K562 (cell line): Measurements from ENCODE around the gene ADIPOR2. TPM values are rescaled to one million over a fixed set of nuclear protein-coding genes. Genes with fewer than 3 reads are reported as not detected.

Source experiments
- CBX3 ChIP-seq, 2 experiments: IDR thresholded peaks; 1 replicate in 1 of 2; 2 replicates in 1 of 2; pipeline ENCODE4 v1.6.1; 2012; ENCODE audit warnings: inconsistent platforms in 2 of 2, low read length in 2 of 2, borderline replicate concordance in 1 of 2, control low read depth in 1 of 2
- COPS2 ChIP-seq: fragments of 450-650 bp; conservative IDR thresholded peaks from 2 replicates; pipeline ENCODE4 v1.6.1; 2016; ENCODE audit warnings: mild to moderate bottlenecking, moderate library complexity
- DIDO1 ChIP-seq: fragments of 450-650 bp; IDR thresholded peaks from 2 replicates; pipeline ENCODE4 v1.6.1; 2016; ENCODE audit warnings: low read depth, missing biosample characterization, missing genetic modification characterization
- KDM5B ChIP-seq: fragments of 200-600 bp; sonication (generic); IDR thresholded peaks from 2 replicates; pipeline ENCODE4 v1.6.1; 2012; ENCODE audit warnings: low read depth, mild to moderate bottlenecking, moderate library complexity, low read length, control low read depth, inconsistent platforms; ENCODE audit not compliant: insufficient replicate concordance
- RUNX1 ChIP-seq: sonication (generic); IDR thresholded peaks from 2 replicates; pipeline ENCODE4 v1.6.1; 2016; ENCODE audit warnings: antibody characterized with exemption, low read depth
- TBL1XR1 ChIP-seq, 2 experiments: IDR thresholded peaks; 2 replicates each; pipeline ENCODE4 v1.6.1; 2012; ENCODE audit warnings: improper control_type of control experiment in 2 of 2, low read length in 2 of 2, mild to moderate bottlenecking in 1 of 2
- TBP ChIP-seq: optimal IDR thresholded peaks from 2 replicates; pipeline ENCODE3; 2011; ENCODE audit warnings: low read depth, low read length, improper control_type of control experiment
- TRIM24 ChIP-seq, 2 experiments: fragments of 450-650 bp; IDR thresholded peaks; 2 replicates each; pipeline ENCODE4 v1.6.1; 2016
- ZBTB1 ChIP-seq: sonication (generic); formaldehyde crosslinking; IDR thresholded peaks from 2 replicates; pipeline ENCODE4 v1.8.1; 2023; ENCODE audit warnings: missing genetic modification reagents, low read depth, mild to moderate bottlenecking, borderline replicate concordance
- ZNF124 ChIP-seq: sonication (generic); formaldehyde crosslinking; IDR thresholded peaks from 2 replicates; pipeline ENCODE4 v1.8.1; 2022; ENCODE audit warnings: missing genetic modification reagents
- polyA plus RNA-seq, 8 experiments: library from polyadenylated mRNA; depleted of rRNA in 4 of 8; stranded (reverse) in 5 of 8; unstranded in 3 of 8; fragments of >200 nt; fragmentation: Nextera tagmentation in 2 of 8; fragmentation: Illumina TruSeq in 1 of 8; extraction: Ambion mirVana in 2 of 8; extraction: Trizol in 1 of 8; gene quantifications; 2 replicates each; pipeline versions ENCODE4 v1.2.1 to v1.2.3, GENCODE V29; 2011 to 2014; ENCODE audit warnings: inconsistent platforms in 1 of 8, missing spikeins in 1 of 8
- total RNA-seq, 7 experiments: library from RNA; depleted of rRNA in 6 of 7; stranded (reverse); fragments of >200 nt in 6 of 7; fragmentation: Illumina TruSeq in 2 of 7; extraction: Trizol in 2 of 7; gene quantifications; 2 replicates each; pipeline versions ENCODE4 v1.2.1 to v1.2.3, GENCODE V29; 2011 to 2021; ENCODE audit warnings: low replicate concordance in 1 of 7
- TF ChIP-seq, protein P1 (sequence below), 3 experiments: fragments of 200-800 bp in 1 of 3; fragments of 250-450 bp in 1 of 3; fragments of 450-650 bp in 1 of 3; sonication (Bioruptor Pico) in 1 of 3; sonication (Bioruptor generic) in 1 of 3; formaldehyde crosslinking in 1 of 3; IDR thresholded peaks; 2 replicates each; pipeline versions ENCODE4 v1.6.1 to v1.8.0; 2016 to 2022; ENCODE audit warnings: mild to moderate bottlenecking in 2 of 3, missing genetic modification characterization in 2 of 3, missing compliant biosample characterization in 1 of 3, moderate library complexity in 1 of 3
- TF ChIP-seq, protein P2 (sequence below): fragments of 250-450 bp; sonication (Bioruptor Pico); IDR thresholded peaks from 2 replicates; pipeline ENCODE4 v1.4.0; 2020; ENCODE audit warnings: mild to moderate bottlenecking, moderate library complexity
- TF ChIP-seq, protein P3 (sequence below): fragments of 250-450 bp; sonication (Bioruptor Pico); IDR thresholded peaks from 2 replicates; pipeline ENCODE4 v1.5.0; 2021; ENCODE audit warnings: mild to moderate bottlenecking, moderate library complexity
- TF ChIP-seq, protein P4 (sequence below): fragments of 250-450 bp; sonication (Bioruptor Pico); IDR thresholded peaks from 2 replicates; pipeline ENCODE4 v1.8.0; 2022; ENCODE audit warnings: moderate library complexity, mild to moderate bottlenecking, inconsistent platforms

Gene ADIPOR2
- total and polyA plus RNA-seq, 9 of the 15 experiments (the other 6 are each of a cell fraction or from before 2014, with no cell fraction given) = 10.9 to 63.5 (median 46.0) TPM

DNA sequence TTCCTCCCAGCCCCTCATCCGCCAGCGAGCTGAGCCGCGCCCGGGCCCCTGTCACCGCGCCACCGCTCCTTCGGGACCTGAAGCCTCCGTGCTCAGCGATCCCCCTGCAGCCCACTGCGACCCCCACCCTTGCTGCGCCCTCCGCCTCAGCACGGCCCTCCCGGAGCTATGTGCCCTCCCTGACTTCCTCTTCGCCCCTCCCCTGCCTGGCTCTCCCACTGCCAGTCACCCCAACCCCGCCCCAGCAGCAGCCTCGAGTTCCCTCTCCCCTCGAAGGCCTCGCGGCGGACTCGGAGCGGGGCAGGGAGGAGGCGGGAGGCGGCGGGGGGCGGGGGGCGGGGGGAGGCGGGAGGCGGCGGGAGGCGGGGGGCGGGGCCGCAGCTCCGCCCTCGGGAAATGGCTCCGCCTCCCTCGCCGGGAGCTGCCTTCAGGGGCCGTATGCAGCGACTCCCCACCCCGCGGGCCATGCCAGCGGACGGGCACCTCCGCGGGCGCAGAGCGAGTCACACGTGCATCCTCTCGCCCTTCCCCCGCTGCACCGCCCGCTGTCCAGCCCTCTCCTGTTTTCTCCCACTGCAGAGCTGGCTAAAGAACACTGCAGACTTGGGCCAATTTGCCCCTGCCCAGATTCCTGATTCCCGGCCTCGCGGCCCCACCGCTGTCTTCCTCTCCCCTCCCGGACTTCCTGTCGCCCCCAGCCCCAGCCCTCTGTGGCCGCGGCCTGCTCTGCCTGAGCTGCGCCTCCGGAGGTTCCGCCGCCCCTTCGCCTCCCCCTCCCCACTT is 29.1 kb upstream of the ADIPOR2 start (continued):
- TF ChIP-seq, protein P1, sequence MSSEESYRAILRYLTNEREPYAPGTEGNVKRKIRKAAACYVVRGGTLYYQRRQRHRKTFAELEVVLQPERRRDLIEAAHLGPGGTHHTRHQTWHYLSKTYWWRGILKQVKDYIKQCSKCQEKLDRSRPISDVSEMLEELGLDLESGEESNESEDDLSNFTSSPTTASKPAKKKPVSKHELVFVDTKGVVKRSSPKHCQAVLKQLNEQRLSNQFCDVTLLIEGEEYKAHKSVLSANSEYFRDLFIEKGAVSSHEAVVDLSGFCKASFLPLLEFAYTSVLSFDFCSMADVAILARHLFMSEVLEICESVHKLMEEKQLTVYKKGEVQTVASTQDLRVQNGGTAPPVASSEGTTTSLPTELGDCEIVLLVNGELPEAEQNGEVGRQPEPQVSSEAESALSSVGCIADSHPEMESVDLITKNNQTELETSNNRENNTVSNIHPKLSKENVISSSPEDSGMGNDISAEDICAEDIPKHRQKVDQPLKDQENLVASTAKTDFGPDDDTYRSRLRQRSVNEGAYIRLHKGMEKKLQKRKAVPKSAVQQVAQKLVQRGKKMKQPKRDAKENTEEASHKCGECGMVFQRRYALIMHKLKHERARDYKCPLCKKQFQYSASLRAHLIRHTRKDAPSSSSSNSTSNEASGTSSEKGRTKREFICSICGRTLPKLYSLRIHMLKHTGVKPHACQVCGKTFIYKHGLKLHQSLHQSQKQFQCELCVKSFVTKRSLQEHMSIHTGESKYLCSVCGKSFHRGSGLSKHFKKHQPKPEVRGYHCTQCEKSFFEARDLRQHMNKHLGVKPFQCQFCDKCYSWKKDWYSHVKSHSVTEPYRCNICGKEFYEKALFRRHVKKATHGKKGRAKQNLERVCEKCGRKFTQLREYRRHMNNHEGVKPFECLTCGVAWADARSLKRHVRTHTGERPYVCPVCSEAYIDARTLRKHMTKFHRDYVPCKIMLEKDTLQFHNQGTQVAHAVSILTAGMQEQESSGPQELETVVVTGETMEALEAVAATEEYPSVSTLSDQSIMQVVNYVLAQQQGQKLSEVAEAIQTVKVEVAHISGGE (CRISPR knock-in tag; IDR thresholded peaks at IDR 0.05) = 0 out of 6 replicates have a peak, but pooled peaks of 1 of the 3 experiments have one; percentile 20
- TF ChIP-seq, protein P2, sequence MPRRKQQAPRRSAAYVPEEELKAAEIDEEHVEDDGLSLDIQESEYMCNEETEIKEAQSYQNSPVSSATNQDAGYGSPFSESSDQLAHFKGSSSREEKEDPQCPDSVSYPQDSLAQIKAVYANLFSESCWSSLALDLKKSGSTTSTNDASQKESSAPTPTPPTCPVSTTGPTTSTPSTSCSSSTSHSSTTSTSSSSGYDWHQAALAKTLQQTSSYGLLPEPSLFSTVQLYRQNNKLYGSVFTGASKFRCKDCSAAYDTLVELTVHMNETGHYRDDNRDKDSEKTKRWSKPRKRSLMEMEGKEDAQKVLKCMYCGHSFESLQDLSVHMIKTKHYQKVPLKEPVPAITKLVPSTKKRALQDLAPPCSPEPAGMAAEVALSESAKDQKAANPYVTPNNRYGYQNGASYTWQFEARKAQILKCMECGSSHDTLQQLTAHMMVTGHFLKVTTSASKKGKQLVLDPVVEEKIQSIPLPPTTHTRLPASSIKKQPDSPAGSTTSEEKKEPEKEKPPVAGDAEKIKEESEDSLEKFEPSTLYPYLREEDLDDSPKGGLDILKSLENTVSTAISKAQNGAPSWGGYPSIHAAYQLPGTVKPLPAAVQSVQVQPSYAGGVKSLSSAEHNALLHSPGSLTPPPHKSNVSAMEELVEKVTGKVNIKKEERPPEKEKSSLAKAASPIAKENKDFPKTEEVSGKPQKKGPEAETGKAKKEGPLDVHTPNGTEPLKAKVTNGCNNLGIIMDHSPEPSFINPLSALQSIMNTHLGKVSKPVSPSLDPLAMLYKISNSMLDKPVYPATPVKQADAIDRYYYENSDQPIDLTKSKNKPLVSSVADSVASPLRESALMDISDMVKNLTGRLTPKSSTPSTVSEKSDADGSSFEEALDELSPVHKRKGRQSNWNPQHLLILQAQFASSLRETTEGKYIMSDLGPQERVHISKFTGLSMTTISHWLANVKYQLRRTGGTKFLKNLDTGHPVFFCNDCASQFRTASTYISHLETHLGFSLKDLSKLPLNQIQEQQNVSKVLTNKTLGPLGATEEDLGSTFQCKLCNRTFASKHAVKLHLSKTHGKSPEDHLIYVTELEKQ (CRISPR knock-in tag) = no peak
- TF ChIP-seq TRIM24 (IDR thresholded peaks at IDR 0.05) (0 out of 4 replicates have a peak, but pooled peaks of 1 of the 2 experiments have one; percentile 19), ZBTB1 (CRISPR knock-in tag) (no peak), CBX3 (IDR thresholded peaks at IDR 0.05; ENCODE audit: borderline replicate concordance in 1 of 2, low read length in 2 of 2) (no peak; a peak in 1 of 3 replicates), ZNF124 (CRISPR knock-in tag) (no peak), COPS2 (no peak), RUNX1 (no peak), TBP (peak; percentile 70), DIDO1 (no peak), KDM5B (peak; percentile 37), TBL1XR1 (IDR thresholded peaks at IDR 0.05; ENCODE audit: low read length in 2 of 2) (no peak)
- TF ChIP-seq, protein P3, sequence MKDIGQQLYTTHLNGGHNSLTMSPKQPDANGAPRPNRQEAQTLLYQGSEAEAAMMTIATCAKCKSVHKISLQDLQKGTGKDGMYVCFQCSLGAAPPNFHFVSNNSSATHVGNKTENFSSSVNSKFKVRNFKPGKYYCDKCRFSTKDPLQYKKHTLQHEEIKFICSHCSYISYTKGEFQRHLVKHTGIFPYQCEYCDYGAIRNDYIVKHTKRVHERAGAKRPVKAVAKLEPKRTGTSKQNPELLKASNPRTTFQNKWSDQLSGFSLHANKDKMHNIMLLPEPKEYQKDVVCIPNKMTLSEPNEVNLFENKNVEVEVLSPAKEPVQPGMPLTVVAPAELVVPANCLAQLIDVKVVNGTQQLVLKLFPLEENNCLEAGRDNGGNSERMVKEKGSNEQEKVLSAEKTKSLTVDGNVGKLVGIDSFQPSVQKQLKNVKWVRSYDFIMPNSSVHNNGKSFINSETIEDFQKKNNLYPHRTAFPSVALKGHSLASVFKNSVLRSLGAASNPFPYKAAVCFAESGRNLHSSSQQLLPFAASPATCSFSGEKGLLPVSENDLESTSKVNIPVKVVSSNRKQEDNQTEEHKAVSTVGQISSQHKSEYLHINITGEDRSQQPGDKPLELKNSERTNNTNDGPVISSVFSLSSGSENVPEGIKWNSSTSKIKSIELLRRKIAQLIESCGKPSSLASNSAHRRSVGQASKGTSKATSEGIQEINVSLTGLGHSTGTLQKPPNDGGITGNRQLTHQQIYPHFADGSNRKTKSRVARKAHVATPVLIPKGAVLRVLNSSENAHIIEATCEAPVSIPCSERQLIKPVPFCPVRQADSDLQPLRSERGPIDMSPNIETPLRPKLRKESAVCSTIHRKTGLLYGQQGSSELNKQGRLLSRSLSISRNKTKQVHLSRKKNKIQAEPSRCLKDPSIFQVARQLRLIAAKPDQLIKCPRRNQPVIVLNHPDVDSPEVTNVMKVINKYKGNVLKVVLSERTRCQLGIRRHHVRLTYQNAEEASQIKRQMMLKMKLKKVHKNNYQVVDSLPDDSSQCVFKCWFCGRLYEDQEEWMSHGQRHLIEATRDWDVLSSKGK (CRISPR knock-in tag) = no peak
- TF ChIP-seq, protein P4, sequence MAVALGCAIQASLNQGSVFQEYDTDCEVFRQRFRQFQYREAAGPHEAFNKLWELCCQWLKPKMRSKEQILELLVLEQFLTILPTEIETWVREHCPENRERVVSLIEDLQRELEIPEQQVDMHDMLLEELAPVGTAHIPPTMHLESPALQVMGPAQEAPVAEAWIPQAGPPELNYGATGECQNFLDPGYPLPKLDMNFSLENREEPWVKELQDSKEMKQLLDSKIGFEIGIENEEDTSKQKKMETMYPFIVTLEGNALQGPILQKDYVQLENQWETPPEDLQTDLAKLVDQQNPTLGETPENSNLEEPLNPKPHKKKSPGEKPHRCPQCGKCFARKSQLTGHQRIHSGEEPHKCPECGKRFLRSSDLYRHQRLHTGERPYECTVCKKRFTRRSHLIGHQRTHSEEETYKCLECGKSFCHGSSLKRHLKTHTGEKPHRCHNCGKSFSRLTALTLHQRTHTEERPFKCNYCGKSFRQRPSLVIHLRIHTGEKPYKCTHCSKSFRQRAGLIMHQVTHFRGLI (CRISPR knock-in tag) = no peak
